Breast epithelium (tissue), 3 donors: ENCODE measurements around the gene RAB42.

Source experiments
- POLR2A ChIP-seq: fragments of 450-650 bp; IDR thresholded peaks from one replicate; pipeline ENCODE4 v1.6.1; 2016; ENCODE audit warnings: antibody characterized with exemption, mild to moderate bottlenecking, moderate library complexity
- POLR2AphosphoS5 ChIP-seq, 3 donors: sonication (generic); formaldehyde crosslinking; IDR thresholded peaks; one replicate each; pipeline ENCODE4 v1.6.1; 2017; ENCODE audit warnings: antibody characterized with exemption in 3 of 3
- TF ChIP-seq, protein P1 (sequence below), 3 donors: fragments of 450-650 bp; IDR thresholded peaks; one replicate each; pipeline ENCODE4 v1.5.1; 2016 to 2017; ENCODE audit warnings: antibody characterized with exemption in 3 of 3, mild to moderate bottlenecking in 3 of 3, moderate library complexity in 3 of 3

DNA sequence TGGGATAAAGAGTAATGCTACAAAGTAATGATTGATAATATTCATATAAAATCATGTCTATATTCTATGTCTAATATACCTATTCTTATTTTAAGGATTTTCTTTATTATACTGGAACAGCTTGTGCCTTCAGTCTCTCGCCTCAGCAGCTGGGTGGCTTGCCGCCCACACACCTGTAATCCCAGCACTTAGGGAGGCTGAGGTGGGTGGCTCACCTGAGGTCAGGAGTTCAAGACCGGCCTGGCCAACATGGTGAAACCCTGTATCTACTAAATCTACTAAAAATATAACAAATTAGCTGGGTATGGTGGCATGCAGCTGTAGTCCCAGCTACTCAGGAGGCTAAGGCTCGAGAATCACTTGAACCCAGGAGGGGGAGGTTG, 46.8 kb upstream of the RAB42 start:
- TF ChIP-seq, protein P1, sequence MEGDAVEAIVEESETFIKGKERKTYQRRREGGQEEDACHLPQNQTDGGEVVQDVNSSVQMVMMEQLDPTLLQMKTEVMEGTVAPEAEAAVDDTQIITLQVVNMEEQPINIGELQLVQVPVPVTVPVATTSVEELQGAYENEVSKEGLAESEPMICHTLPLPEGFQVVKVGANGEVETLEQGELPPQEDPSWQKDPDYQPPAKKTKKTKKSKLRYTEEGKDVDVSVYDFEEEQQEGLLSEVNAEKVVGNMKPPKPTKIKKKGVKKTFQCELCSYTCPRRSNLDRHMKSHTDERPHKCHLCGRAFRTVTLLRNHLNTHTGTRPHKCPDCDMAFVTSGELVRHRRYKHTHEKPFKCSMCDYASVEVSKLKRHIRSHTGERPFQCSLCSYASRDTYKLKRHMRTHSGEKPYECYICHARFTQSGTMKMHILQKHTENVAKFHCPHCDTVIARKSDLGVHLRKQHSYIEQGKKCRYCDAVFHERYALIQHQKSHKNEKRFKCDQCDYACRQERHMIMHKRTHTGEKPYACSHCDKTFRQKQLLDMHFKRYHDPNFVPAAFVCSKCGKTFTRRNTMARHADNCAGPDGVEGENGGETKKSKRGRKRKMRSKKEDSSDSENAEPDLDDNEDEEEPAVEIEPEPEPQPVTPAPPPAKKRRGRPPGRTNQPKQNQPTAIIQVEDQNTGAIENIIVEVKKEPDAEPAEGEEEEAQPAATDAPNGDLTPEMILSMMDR (IDR thresholded peaks at IDR 0.05), result no peak
- no peak for TF ChIP-seq POLR2A
- TF ChIP-seq POLR2AphosphoS5 (IDR thresholded peaks at IDR 0.05), result no peak
